ENCODE data around the gene CSK.

DNA sequence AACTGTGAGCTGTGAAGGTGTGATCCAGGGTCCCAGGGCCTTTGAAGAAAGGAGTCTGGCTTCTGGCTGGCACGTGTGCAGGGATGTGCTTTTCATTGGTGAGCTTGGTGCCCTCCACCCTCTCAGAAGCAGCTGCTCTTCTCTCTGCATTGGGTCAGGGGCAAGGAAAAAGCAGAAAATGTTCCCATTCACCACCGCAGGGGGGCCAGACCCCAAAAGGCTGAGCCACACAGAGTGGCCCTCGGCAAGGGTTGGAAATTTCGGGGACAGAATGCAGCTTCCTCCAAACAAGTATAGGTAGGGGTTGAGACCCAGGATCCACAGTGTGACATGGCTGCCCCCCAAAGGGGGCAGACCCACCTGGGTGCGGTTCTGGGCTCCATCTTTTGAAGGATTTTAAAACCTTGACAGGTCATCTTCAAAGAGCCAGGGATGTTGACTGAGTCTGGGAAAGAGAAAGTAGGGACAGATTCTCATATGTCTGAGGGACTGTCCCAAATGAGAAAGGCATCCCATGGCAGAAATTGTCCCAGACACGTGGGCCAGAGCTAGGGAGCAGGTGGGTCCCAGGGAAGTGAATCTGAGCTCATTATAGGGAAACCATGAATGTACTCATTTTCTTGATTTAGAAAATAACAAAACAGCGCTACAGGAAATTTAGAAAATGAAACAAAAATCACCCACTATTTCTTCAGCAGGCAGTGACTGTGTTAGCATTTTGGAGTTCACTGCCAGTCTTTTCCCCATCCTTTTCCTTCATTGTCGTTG, 2.7 kb downstream of the CSK start:
- TF ChIP-seq CTCF (conservative IDR thresholded peaks at IDR 0.05; ENCODE audit: low read depth, low read length): no peak
- TF ChIP-seq EZH2 (IDR thresholded peaks at IDR 0.05; ENCODE audit: borderline replicate concordance, low read depth, low read length, poor library complexity, severe bottlenecking): no peak
